ENCODE results near the gene CABYR. TPM values are rescaled to one million over a fixed set of nuclear protein-coding genes. Genes with fewer than 3 reads are reported as not detected.

The CABYR gene
- total RNA-seq, 1 donor from 2014 or later = 8.0 TPM

DNA sequence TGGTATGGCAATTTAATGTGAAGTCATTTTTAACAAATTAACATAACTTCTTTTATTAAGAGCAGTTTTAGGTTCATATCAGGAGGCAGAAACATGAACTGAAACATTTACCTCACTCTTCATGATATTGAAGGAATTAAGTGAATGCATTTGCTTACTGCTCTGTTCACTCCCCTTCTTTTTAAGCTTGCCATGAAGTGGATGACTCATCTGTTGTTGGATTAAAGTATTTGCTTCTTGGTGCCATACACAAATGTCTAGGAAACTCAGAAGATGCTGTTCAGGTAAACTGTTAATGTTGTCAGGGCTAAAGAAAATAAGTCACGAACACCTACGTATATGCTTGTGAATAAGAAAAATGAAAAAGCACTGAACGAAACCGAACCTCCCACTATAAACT is 10.2 kb upstream of the CABYR start:
- TF ChIP-seq, protein P1, sequence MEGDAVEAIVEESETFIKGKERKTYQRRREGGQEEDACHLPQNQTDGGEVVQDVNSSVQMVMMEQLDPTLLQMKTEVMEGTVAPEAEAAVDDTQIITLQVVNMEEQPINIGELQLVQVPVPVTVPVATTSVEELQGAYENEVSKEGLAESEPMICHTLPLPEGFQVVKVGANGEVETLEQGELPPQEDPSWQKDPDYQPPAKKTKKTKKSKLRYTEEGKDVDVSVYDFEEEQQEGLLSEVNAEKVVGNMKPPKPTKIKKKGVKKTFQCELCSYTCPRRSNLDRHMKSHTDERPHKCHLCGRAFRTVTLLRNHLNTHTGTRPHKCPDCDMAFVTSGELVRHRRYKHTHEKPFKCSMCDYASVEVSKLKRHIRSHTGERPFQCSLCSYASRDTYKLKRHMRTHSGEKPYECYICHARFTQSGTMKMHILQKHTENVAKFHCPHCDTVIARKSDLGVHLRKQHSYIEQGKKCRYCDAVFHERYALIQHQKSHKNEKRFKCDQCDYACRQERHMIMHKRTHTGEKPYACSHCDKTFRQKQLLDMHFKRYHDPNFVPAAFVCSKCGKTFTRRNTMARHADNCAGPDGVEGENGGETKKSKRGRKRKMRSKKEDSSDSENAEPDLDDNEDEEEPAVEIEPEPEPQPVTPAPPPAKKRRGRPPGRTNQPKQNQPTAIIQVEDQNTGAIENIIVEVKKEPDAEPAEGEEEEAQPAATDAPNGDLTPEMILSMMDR (IDR thresholded peaks at IDR 0.05; ENCODE audit: unreplicated experiment) = no peak

DNA sequence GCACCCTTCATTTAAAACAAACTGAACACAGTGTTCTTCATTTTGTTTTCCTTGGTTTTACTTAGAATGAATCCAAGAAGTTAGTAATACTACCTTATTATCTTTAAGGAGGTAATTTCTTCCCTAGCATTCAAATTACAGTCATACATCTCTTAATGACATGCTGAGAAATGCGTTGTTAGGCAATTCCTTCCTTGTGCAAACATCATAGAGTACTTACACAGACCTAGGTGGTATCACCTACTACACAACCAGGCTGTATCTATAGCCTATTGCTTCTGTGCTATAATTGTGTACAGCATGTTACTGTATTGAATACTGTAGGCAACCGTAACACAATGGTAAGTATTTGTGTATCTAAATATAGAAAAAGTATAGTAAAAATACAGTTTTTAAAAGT is 8.4 kb upstream of the CABYR start:
- no peak for DNase-seq (ENCODE audit: low spot score, unreplicated experiment)
- H3K27me3 Mint-ChIP-seq = no peaks in the 10 kb centered on the region
- TF ChIP-seq, protein P1 (IDR thresholded peaks at IDR 0.05; ENCODE audit: unreplicated experiment) = no peak
- no peak overlapping the region for H3K27ac Mint-ChIP-seq
- H3K36me3 Mint-ChIP-seq (ENCODE audit: insufficient read depth) = peaks cover 14% of the 10 kb centered on the region
- peaks cover 2% of the 10 kb centered on the region for H3K4me1 Mint-ChIP-seq (ENCODE audit: low read depth)
- H3K9me3 Mint-ChIP-seq (ENCODE audit: low read depth) = no peaks in the 10 kb centered on the region
- H3K4me3 Mint-ChIP-seq (ENCODE audit: low read depth) = no peak overlapping the region

More for the DNA sequence above, 10.2 kb upstream of the CABYR start:
- Mint-ChIP-seq H3K4me3 (ENCODE audit: low read depth) (no peak overlapping the region), H3K27me3 (no peaks in the 10 kb centered on the region), H3K9me3 (ENCODE audit: low read depth) (no peaks in the 10 kb centered on the region), H3K36me3 (ENCODE audit: insufficient read depth) (peaks cover 18% of the 10 kb centered on the region), H3K27ac (no peak overlapping the region), H3K4me1 (ENCODE audit: low read depth) (peaks cover 2% of the 10 kb centered on the region)
- no peak for DNase-seq (ENCODE audit: low spot score, unreplicated experiment)

DNA sequence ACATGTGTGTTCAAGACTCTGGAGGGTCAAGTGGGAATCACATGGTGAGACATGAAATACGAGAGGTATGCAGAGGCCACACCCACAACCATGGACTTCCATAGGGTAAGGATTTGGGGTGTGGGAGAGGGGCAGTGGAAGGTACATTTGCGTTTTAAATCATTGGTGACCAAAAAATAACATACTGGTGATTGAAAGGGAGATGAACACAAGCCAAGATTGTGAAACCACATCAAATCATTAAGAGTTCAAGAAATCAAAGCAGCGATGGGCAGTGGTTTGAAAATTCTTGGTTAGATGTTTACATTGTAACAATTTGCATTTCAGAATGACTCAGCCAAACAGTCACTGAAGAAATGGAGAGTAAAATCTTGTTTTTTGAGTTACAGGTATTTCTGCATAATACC is 1.9 kb upstream of the CABYR start:
- no peaks in the 10 kb centered on the region for H3K27me3 Mint-ChIP-seq
- H3K4me1 Mint-ChIP-seq (ENCODE audit: low read depth) = peaks cover 5% of the 10 kb centered on the region
- H3K9me3 Mint-ChIP-seq (ENCODE audit: low read depth) = peaks cover 4% of the 10 kb centered on the region
- H3K4me3 Mint-ChIP-seq (ENCODE audit: low read depth) = peak overlapping the region; percentile 1
- no peak for DNase-seq (ENCODE audit: low spot score, unreplicated experiment)
- peaks cover 2% of the 10 kb centered on the region for H3K36me3 Mint-ChIP-seq (ENCODE audit: insufficient read depth)
- TF ChIP-seq, protein P1 (IDR thresholded peaks at IDR 0.05; ENCODE audit: unreplicated experiment) = no peak
- H3K27ac Mint-ChIP-seq = no peak overlapping the region

DNA sequence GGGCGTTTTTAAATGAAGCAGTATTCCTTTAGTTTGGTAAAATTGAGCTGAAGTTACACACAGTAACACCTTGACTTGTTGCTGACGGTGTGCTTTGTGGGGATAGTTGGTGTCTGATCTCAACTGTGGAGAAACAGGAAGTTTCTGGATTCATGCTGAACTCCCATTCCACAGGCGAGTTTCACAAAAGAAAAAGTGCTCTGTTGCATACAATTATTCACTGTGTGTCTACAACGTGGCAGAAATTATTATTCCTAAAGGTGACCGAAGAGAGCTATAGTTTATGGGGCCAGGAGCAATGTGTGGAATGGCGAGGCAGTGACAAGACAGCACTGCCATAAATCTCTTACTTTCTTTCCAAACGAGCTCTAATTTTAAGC is 463 bp upstream of the CABYR start:
- TF ChIP-seq, protein P1 (IDR thresholded peaks at IDR 0.05; ENCODE audit: unreplicated experiment) = no peak
- Mint-ChIP-seq H3K9me3 (ENCODE audit: low read depth) (peaks cover 4% of the 10 kb centered on the region), H3K36me3 (ENCODE audit: insufficient read depth) (peaks cover 2% of the 10 kb centered on the region), H3K4me3 (ENCODE audit: low read depth) (peak overlapping the region; percentile 86), H3K27me3 (no peaks in the 10 kb centered on the region), H3K4me1 (ENCODE audit: low read depth) (peaks cover 5% of the 10 kb centered on the region), H3K27ac (peak overlapping the region; percentile 95)
- no peak for DNase-seq (ENCODE audit: low spot score, unreplicated experiment)

DNA sequence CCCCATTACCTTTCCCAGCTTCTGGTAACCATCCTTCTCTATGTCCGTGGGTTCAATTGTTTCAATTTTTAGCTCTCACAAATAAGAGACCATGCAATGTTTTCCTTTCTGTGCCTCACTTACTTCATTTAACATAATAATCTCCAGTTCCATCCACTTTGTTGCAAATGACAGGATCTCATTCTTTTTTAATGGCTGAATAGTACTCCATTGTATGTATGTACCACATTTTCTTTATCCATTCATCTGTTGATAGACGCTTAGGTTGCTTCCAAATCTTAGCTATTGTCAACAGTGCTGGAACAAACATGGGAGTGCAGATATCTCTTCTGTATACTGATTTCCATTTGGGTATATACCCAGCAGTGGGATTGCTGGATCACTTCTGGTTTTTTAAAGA is 1.8 kb downstream of the CABYR start:
- peaks cover 4% of the 10 kb centered on the region for H3K9me3 Mint-ChIP-seq (ENCODE audit: low read depth)
- TF ChIP-seq, protein P1 (IDR thresholded peaks at IDR 0.05; ENCODE audit: unreplicated experiment) = no peak

More for the DNA sequence above, 1.8 kb downstream of the CABYR start:
- H3K36me3 Mint-ChIP-seq (ENCODE audit: insufficient read depth) = peaks cover 4% of the 10 kb centered on the region
- DNase-seq (ENCODE audit: low spot score, unreplicated experiment) = no peak
- no peak overlapping the region for H3K27ac Mint-ChIP-seq
- no peak overlapping the region for H3K4me3 Mint-ChIP-seq (ENCODE audit: low read depth)
- peaks cover 5% of the 10 kb centered on the region for H3K4me1 Mint-ChIP-seq (ENCODE audit: low read depth)
- no peaks in the 10 kb centered on the region for H3K27me3 Mint-ChIP-seq
